SK-N-SH (cell line): ENCODE measurements around the gene TRIM47. TPM values are rescaled to one million over a fixed set of nuclear protein-coding genes. Genes with fewer than 3 reads are reported as not detected.

Experiments used
- CTCF ChIA-PET: fragments of 300-600, 350-600 bp; formaldehyde crosslinking; extraction: SDS; loops from one replicate; lab custom pipeline; 2021; lab: Yijun Ruan, JAX
- POLR2A ChIA-PET: fragments of 350-600 bp; sonication (Branson Sonifier 250); formaldehyde crosslinking; extraction: SDS; loops from one replicate; lab custom pipeline; 2020; ENCODE audit warnings: antibody characterized with exemption, inconsistent platforms; lab: Yijun Ruan, JAX
- DNase-seq: peaks from one replicate; pipeline ENCODE4 v3.0.0; 2012
- H2AFZ ChIP-seq: fragments of 200-600 bp; sonication (generic); 2 replicates; pipeline ENCODE4 v1.8.1; 2016; ENCODE audit warnings: antibody characterized with exemption, mild to moderate bottlenecking, low read depth
- H3F3A ChIP-seq: fragments of 200-600 bp; sonication (generic); replicated peaks from 2 replicates; pipeline ENCODE3; 2016; ENCODE audit warnings: antibody characterized with exemption, mild to moderate bottlenecking; ENCODE audit not compliant: insufficient read depth
- H3K27ac ChIP-seq, 2 experiments: fragments of 200-500 bp in 1 of 2; fragments of 200-600 bp in 1 of 2; sonication (Bioruptor generic) in 1 of 2; sonication (generic), shearing (Covaris generic) in 1 of 2; 2 replicates each; pipeline versions ENCODE4 v1.5.1 to v1.6.1; 2014 to 2016; ENCODE audit warnings: low read depth in 2 of 2, inconsistent platforms in 1 of 2, low read length in 1 of 2, mild to moderate bottlenecking in 1 of 2, mixed read lengths in 1 of 2
- H3K27me3 ChIP-seq: fragments of 200-600 bp; sonication (generic), shearing (Covaris generic); 2 replicates; pipeline ENCODE4 v1.6.1; 2016; ENCODE audit warnings: mixed run types; ENCODE audit not compliant: insufficient read depth
- H3K36me3 ChIP-seq, 2 experiments: fragments of 200-500 bp in 1 of 2; fragments of 200-600 bp in 1 of 2; sonication (Bioruptor generic) in 1 of 2; sonication (generic) in 1 of 2; replicated peaks in 1 of 2; 2 replicates each; pipeline versions ENCODE3 to v1.5.1; 2014 to 2016; ENCODE audit warnings: low read length in 1 of 2, mild to moderate bottlenecking in 1 of 2; ENCODE audit not compliant: insufficient read depth in 2 of 2, control insufficient read depth in 1 of 2
- H3K4me1 ChIP-seq, 2 experiments: fragments of 200-500 bp in 1 of 2; fragments of 200-600 bp in 1 of 2; sonication (Bioruptor generic) in 1 of 2; sonication (generic), shearing (Covaris generic) in 1 of 2; 2 replicates each; pipeline versions ENCODE4 v1.5.1 to v1.6.1; 2014 to 2016; ENCODE audit warnings: low read depth in 1 of 2, low read length in 1 of 2, mixed run types in 1 of 2; ENCODE audit not compliant: insufficient read depth in 2 of 2, control insufficient read depth in 1 of 2
- H3K4me2 ChIP-seq: fragments of 200-600 bp; sonication (generic), shearing (Covaris generic); 2 replicates; pipeline ENCODE4 v1.6.1; 2017; ENCODE audit warnings: mixed run types
- H3K4me3 ChIP-seq, 2 experiments: fragments of 200-500 bp in 1 of 2; fragments of 200-600 bp in 1 of 2; sonication (Bioruptor generic) in 1 of 2; sonication (generic), shearing (Covaris generic) in 1 of 2; 2 replicates each; pipeline versions ENCODE4 v1.5.1 to v1.8.1; 2014 to 2016; ENCODE audit warnings: low read depth in 2 of 2, inconsistent platforms in 1 of 2, low read length in 1 of 2, mild to moderate bottlenecking in 1 of 2, mixed read lengths in 1 of 2, moderate library complexity in 1 of 2
- H3K79me2 ChIP-seq: fragments of 200-600 bp; sonication (generic); 2 replicates; pipeline ENCODE4 v1.8.1; 2017; ENCODE audit warnings: mild to moderate bottlenecking; ENCODE audit not compliant: insufficient read depth
- H3K9ac ChIP-seq: fragments of 200-600 bp; sonication (generic); 2 replicates; pipeline ENCODE4 v1.6.1; 2017; ENCODE audit warnings: mixed run types
- H3K9me2 ChIP-seq: fragments of 200-600 bp; sonication (generic); 2 replicates; pipeline ENCODE4 v1.6.1; 2017; ENCODE audit warnings: mixed run types
- H3K9me3 ChIP-seq: fragments of 200-600 bp; sonication (generic); 2 replicates; pipeline ENCODE4 v1.6.1; 2017; ENCODE audit warnings: mixed run types, mild to moderate bottlenecking, moderate library complexity
- H4K20me1 ChIP-seq: fragments of 200-600 bp; sonication (generic); 2 replicates; pipeline ENCODE4 v1.6.1; 2017; ENCODE audit warnings: mild to moderate bottlenecking, mixed run types; ENCODE audit not compliant: insufficient read depth
- CHD2 ChIP-seq: fragments of 150-350 bp; IDR thresholded peaks from 2 replicates; pipeline ENCODE4 v1.6.1; 2018; ENCODE audit warnings: low read length; ENCODE audit not compliant: partially characterized antibody
- ELF1 ChIP-seq: IDR thresholded peaks from 2 replicates; pipeline ENCODE4 v1.4.0; 2012
- FOSL2 ChIP-seq: IDR thresholded peaks from 2 replicates; pipeline ENCODE4 v1.4.0; 2012; ENCODE audit warnings: low read depth, mild to moderate bottlenecking, moderate library complexity, borderline replicate concordance
- FOXJ3 ChIP-seq: sonication (generic); formaldehyde crosslinking; IDR thresholded peaks from 2 replicates; pipeline ENCODE4 v1.5.1; 2020; ENCODE audit warnings: mild to moderate bottlenecking, missing genetic modification reagents
- FOXM1 ChIP-seq: IDR thresholded peaks from 2 replicates; pipeline ENCODE4 v1.4.0; 2012; ENCODE audit warnings: low read depth, mild to moderate bottlenecking
- GABPA ChIP-seq: IDR thresholded peaks from 2 replicates; pipeline ENCODE4 v1.4.0; 2012; ENCODE audit warnings: low read depth, mild to moderate bottlenecking
- GATA2 ChIP-seq: sonication (generic); formaldehyde crosslinking; IDR thresholded peaks from 2 replicates; pipeline ENCODE4 v1.5.0; 2020; ENCODE audit warnings: mild to moderate bottlenecking, missing genetic modification reagents
- JUND ChIP-seq: IDR thresholded peaks from 2 replicates; pipeline ENCODE4 v1.4.0; 2012
- MEF2A ChIP-seq: IDR thresholded peaks from 2 replicates; pipeline ENCODE4 v1.4.0; 2012; ENCODE audit warnings: low read depth, borderline replicate concordance
- NRF1 ChIP-seq: IDR thresholded peaks from 2 replicates; pipeline ENCODE4 v1.6.1; 2012; ENCODE audit warnings: low read depth, mild to moderate bottlenecking, low read length
- RAD21 ChIP-seq: IDR thresholded peaks from 2 replicates; pipeline ENCODE4 v1.6.1; 2012; ENCODE audit warnings: mild to moderate bottlenecking, low read length
- RCOR1 ChIP-seq: fragments of 150-350 bp; IDR thresholded peaks from 2 replicates; pipeline ENCODE4 v1.6.1; 2017; ENCODE audit warnings: antibody characterized with exemption, low read length
- RXRA ChIP-seq: IDR thresholded peaks from 2 replicates; pipeline ENCODE4 v1.4.0; 2012; ENCODE audit warnings: low read depth, mild to moderate bottlenecking, borderline replicate concordance
- SIN3A ChIP-seq: IDR thresholded peaks from 2 replicates; pipeline ENCODE4 v1.6.1; 2012; ENCODE audit warnings: low read depth, mild to moderate bottlenecking, low read length, moderate library complexity, borderline replicate concordance
- SMC3 ChIP-seq: IDR thresholded peaks from 2 replicates; pipeline ENCODE4 v1.6.1; 2012; ENCODE audit warnings: low read depth, low read length, improper control_type of control experiment
- TAF1 ChIP-seq: IDR thresholded peaks from 2 replicates; pipeline ENCODE4 v1.6.1; 2012; ENCODE audit warnings: low read depth, mild to moderate bottlenecking, low read length, moderate library complexity, borderline replicate concordance
- WGBS: methylation state at CpG from one replicate; pipeline ENCODE4 v1.1.6; 2017; ENCODE audit warnings: low lambda C conversion rate; 5-methylcytosine and 5-hydroxymethylcytosine counted together
- polyA plus RNA-seq, 3 experiments: library from polyadenylated mRNA; depleted of rRNA; stranded (reverse); fragments of >200 nt; gene quantifications; 2 replicates each; pipeline ENCODE4 v1.2.3, GENCODE V29; 2012
- TF ChIP-seq, protein P1 (sequence below): IDR thresholded peaks from 2 replicates; pipeline ENCODE4 v1.4.0; 2012; ENCODE audit warnings: low read depth, borderline replicate concordance
- TF ChIP-seq, protein P2 (sequence below): fragments of 150-350 bp; IDR thresholded peaks from 2 replicates; pipeline ENCODE4 v1.6.1; 2016; ENCODE audit warnings: mild to moderate bottlenecking, low read depth, low read length
- TF ChIP-seq, protein P3 (sequence below): fragments of 150-350 bp; IDR thresholded peaks from 2 replicates; pipeline ENCODE4 v1.6.1; 2017; ENCODE audit warnings: antibody characterized with exemption, low read length, low read depth, borderline replicate concordance
- TF ChIP-seq, protein P4 (sequence below): IDR thresholded peaks from 2 replicates; pipeline ENCODE4; 2012

Gene TRIM47
- polyA plus RNA-seq, 1 of the 3 experiments (the other 2 are of a cell fraction): 5.1 TPM

DNA sequence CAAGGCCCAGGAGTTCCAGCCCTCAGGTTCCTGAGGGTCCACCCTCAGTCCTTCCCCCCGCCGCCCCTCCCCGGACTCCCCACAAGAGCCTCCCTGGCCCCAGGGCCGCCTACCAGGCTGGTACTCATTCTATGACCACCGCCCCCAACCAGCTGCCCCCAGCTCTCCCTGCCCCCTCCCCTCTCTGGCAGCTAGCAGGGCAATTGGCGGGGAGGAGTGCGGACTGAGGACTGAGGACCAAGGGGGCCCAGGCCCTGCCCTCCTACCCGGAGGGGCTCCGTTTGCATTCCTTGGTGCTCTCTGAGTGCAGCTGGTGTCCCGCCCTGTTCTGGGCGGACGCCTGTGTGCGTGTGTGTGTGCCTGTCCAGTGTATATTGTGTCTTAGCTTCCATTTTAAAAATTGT, 53.2 kb downstream of the TRIM47 start:
- Histone ChIP-seq H3K36me3 (peaks cover 4 to 41% of the 10 kb centered on the region in 2 experiments), H3F3A (peaks cover 7% of the 10 kb centered on the region), H3K27me3 (no peaks in the 10 kb centered on the region), H3K9me2 (no peaks in the 10 kb centered on the region), H4K20me1 (no peaks in the 10 kb centered on the region), H3K4me1 (peaks cover 5 to 49% of the 10 kb centered on the region in 2 experiments; a peak in 2 of 4 replicates), H3K9me3 (no peaks in the 10 kb centered on the region), H3K27ac (peak overlapping the region in 1 of 2 experiments; percentile 39; a peak in 1 of 4 replicates), H3K79me2 (no peaks in the 10 kb centered on the region), H3K4me3 (no peak overlapping the region), H3K4me2 (no peak overlapping the region), H3K9ac (no peak overlapping the region), H2AFZ (no peak overlapping the region)
- ChIA-PET CTCF (interaction anchor here (0.8 to 16.5 kb wide), 13 partner anchors 10 to 192 kb away, joined by 3 to 326 read pairs (median 24); partner anchors contain the start of genes GALK1, SMIM5, UNC13D and UNK), POLR2A (interaction anchor here (1.2 kb wide), 1 partner anchor 35 kb away, joined by 6 read pairs; no protein-coding TSS in a partner anchor)
- WGBS: 94% methylated on average over 12 of the region's 13 CpGs
- no peak for TF ChIP-seq GATA2 (CRISPR knock-in tag)
- no peak for TF ChIP-seq SMC3
- no peak for TF ChIP-seq RXRA
- TF ChIP-seq, protein P1, sequence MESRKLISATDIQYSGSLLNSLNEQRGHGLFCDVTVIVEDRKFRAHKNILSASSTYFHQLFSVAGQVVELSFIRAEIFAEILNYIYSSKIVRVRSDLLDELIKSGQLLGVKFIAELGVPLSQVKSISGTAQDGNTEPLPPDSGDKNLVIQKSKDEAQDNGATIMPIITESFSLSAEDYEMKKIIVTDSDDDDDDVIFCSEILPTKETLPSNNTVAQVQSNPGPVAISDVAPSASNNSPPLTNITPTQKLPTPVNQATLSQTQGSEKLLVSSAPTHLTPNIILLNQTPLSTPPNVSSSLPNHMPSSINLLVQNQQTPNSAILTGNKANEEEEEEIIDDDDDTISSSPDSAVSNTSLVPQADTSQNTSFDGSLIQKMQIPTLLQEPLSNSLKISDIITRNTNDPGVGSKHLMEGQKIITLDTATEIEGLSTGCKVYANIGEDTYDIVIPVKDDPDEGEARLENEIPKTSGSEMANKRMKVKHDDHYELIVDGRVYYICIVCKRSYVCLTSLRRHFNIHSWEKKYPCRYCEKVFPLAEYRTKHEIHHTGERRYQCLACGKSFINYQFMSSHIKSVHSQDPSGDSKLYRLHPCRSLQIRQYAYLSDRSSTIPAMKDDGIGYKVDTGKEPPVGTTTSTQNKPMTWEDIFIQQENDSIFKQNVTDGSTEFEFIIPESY: no peak
- TF ChIP-seq FOSL2: no peak
- no peak for TF ChIP-seq RAD21
- TF ChIP-seq, protein P2, sequence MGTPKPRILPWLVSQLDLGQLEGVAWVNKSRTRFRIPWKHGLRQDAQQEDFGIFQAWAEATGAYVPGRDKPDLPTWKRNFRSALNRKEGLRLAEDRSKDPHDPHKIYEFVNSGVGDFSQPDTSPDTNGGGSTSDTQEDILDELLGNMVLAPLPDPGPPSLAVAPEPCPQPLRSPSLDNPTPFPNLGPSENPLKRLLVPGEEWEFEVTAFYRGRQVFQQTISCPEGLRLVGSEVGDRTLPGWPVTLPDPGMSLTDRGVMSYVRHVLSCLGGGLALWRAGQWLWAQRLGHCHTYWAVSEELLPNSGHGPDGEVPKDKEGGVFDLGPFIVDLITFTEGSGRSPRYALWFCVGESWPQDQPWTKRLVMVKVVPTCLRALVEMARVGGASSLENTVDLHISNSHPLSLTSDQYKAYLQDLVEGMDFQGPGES: no peak
- TF ChIP-seq JUND: no peak
- TF ChIP-seq SIN3A: no peak
- TF ChIP-seq MEF2A: no peak
- TF ChIP-seq, protein P3, sequence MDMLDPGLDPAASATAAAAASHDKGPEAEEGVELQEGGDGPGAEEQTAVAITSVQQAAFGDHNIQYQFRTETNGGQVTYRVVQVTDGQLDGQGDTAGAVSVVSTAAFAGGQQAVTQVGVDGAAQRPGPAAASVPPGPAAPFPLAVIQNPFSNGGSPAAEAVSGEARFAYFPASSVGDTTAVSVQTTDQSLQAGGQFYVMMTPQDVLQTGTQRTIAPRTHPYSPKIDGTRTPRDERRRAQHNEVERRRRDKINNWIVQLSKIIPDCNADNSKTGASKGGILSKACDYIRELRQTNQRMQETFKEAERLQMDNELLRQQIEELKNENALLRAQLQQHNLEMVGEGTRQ: no peak
- DNase-seq: no peak

DNA sequence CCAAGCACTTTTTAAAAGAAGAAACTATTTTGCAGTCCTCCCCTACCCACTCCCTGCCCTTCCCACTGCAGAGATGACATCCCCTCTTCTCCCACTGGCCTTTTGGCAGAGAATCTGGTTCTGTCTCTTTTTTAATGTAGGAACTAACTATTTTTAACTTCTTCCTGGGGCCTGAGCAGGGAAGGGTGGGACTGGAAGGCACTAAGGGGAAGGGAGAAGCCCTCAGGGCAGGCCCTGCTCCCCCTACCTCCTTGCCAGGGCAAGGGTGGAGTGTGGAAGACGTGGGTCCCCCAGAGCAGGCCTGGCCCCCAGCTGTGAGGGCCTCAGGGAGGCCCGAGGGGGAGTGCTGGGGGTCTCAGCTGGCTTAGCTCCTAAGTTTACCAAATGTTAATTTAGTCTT, 53.7 kb downstream of the TRIM47 start:
- ChIA-PET POLR2A (no interaction called here), CTCF (interaction anchor here (0.8 to 16.5 kb wide), 11 partner anchors 18 to 192 kb away, joined by 3 to 326 read pairs (median 19); partner anchors contain the start of genes GALK1, SMIM5, UNC13D and UNK)
- no peak overlapping the region for H3K9ac ChIP-seq
- no peaks in the 10 kb centered on the region for H3K27me3 ChIP-seq
- DNase-seq: no peak
- no peak overlapping the region for H3K4me3 ChIP-seq
- no peaks in the 10 kb centered on the region for H3K9me2 ChIP-seq
- peaks cover 5 to 49% of the 10 kb centered on the region in 2 experiments; a peak in 2 of 4 replicates for H3K4me1 ChIP-seq
- H3K27ac ChIP-seq: no peak overlapping the region; a peak in 1 of 4 replicates
- peaks cover 7% of the 10 kb centered on the region for H3F3A ChIP-seq
- H4K20me1 ChIP-seq: no peaks in the 10 kb centered on the region
- no peaks in the 10 kb centered on the region for H3K9me3 ChIP-seq
- peaks cover 4 to 45% of the 10 kb centered on the region in 2 experiments for H3K36me3 ChIP-seq
- no peaks in the 10 kb centered on the region for H3K79me2 ChIP-seq
- no peak overlapping the region for H3K4me2 ChIP-seq
- H2AFZ ChIP-seq: no peak overlapping the region
- WGBS: 69% methylated on average over 2 of the region's 2 CpGs
- TF ChIP-seq, protein P4, sequence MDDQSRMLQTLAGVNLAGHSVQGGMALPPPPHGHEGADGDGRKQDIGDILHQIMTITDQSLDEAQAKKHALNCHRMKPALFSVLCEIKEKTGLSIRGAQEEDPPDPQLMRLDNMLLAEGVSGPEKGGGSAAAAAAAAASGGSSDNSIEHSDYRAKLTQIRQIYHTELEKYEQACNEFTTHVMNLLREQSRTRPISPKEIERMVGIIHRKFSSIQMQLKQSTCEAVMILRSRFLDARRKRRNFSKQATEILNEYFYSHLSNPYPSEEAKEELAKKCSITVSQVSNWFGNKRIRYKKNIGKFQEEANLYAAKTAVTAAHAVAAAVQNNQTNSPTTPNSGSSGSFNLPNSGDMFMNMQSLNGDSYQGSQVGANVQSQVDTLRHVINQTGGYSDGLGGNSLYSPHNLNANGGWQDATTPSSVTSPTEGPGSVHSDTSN: no peak
- TF ChIP-seq NRF1: no peak
- TF ChIP-seq ELF1: no peak
- TF ChIP-seq TAF1: no peak
- no peak for TF ChIP-seq RCOR1
- TF ChIP-seq, protein P1: no peak
- TF ChIP-seq, protein P3: no peak
- no peak for TF ChIP-seq CHD2
- no peak for TF ChIP-seq FOXJ3 (CRISPR knock-in tag)
- no peak for TF ChIP-seq GABPA
- TF ChIP-seq FOXM1: no peak
- no peak for TF ChIP-seq MEF2A
